ENCODE results near the gene UBE4A. TPM values are rescaled to one million over a fixed set of nuclear protein-coding genes. Genes with fewer than 3 reads are reported as not detected.
A peak's percentile ranks its signal among the peaks of the same experiment; 100 is the strongest.

Gene UBE4A
- polyA plus RNA-seq, 1 donor (not counting 4 experiments of a cell fraction or from before 2014, with no cell fraction given), result 19.5 TPM

- Histone ChIP-seq H3K9me3 (ENCODE audit: control insufficient read depth, low read depth, low read length) (no peaks in the 10 kb centered on the region), H3K4me2 (ENCODE audit: control insufficient read depth, extremely low read depth, insufficient read depth, low read depth, low read length) (peak overlapping the region; percentile 76), H3K4me3 (ENCODE audit: control insufficient read depth in 2 of 3, extremely low read depth in 1 of 3, insufficient read depth in 2 of 3, low read depth in 1 of 3, low read length in 3 of 3) (peak overlapping the region; percentile 84 to 94 (median 87)), H3K9me1 (ENCODE audit: control insufficient read depth, extremely low read depth, insufficient read depth, low read length) (no peaks in the 10 kb centered on the region), H3K79me2 (ENCODE audit: control insufficient read depth, insufficient read depth, low read length) (peaks cover 51% of the 10 kb centered on the region), H3K27me3 (ENCODE audit: control insufficient read depth, extremely low read depth, insufficient read depth, low read length) (no peaks in the 10 kb centered on the region), H4K20me1 (ENCODE audit: control insufficient read depth, extremely low read depth, insufficient read depth, low read length) (peaks cover 12% of the 10 kb centered on the region), H3K36me3 (ENCODE audit: control insufficient read depth in 2 of 2, extremely low read depth in 1 of 2, insufficient read depth in 2 of 2, low read length in 2 of 2) (peaks cover 0 to under 1% of the 10 kb centered on the region in 2 experiments), H3K9ac (ENCODE audit: control insufficient read depth, extremely low read depth, insufficient read depth, low read length) (peak overlapping the region; percentile 81), H3K4me1 (ENCODE audit: control insufficient read depth, extremely low read depth, insufficient read depth, low read length) (peaks cover 25% of the 10 kb centered on the region), H2AFZ (ENCODE audit: control insufficient read depth, low read length) (peak overlapping the region; percentile 12), H3K27ac (ENCODE audit: control insufficient read depth, insufficient read depth, low read length) (peak overlapping the region; percentile 63)
- DNase-seq (ENCODE audit: low read depth, low spot score) (no peak), FAIRE-seq (no peak)
- dilution Hi-C loops (cut with MboI; ENCODE audit: extremely low pct_ligation_motif_present, low sequenced_read_pairs), result no loop called here
- TF ChIP-seq EZH2 (IDR thresholded peaks at IDR 0.05; ENCODE audit: low read length) (no peak), CTCF (optimal IDR thresholded peaks at IDR 0.05 in 1 of 3, IDR thresholded peaks at IDR 0.05 in 1 of 3, conservative IDR thresholded peaks at IDR 0.05 in 1 of 3; ENCODE audit: extremely low read depth in 1 of 3, insufficient read depth in 2 of 3, low read length in 3 of 3) (no peak)
These were observed 77.3 kb downstream of the UBE4A start for GRCh38 chr11:118436639-118437207.

- FAIRE-seq (peak; percentile 36), DNase-seq (ENCODE audit: low read depth, low spot score) (no peak)
- H3K27ac ChIP-seq (ENCODE audit: control insufficient read depth, insufficient read depth, low read length), result peak overlapping the region; percentile 67
These were observed 78.1 kb downstream of the UBE4A start for GRCh38 chr11:118437208-118438125.

More at GRCh38 chr11:118437208-118438125, 78.1 kb downstream of the UBE4A start:
- no peaks in the 10 kb centered on the region for H3K27me3 ChIP-seq (ENCODE audit: control insufficient read depth, extremely low read depth, insufficient read depth, low read length)
- peak overlapping the region; percentile 76 for H3K4me2 ChIP-seq (ENCODE audit: control insufficient read depth, extremely low read depth, insufficient read depth, low read depth, low read length)
- peaks cover 0 to 3% of the 10 kb centered on the region in 2 experiments for H3K36me3 ChIP-seq (ENCODE audit: control insufficient read depth in 2 of 2, extremely low read depth in 1 of 2, insufficient read depth in 2 of 2, low read length in 2 of 2)
- peak overlapping the region; percentile 84 to 94 (median 87) for H3K4me3 ChIP-seq (ENCODE audit: control insufficient read depth in 2 of 3, extremely low read depth in 1 of 3, insufficient read depth in 2 of 3, low read depth in 1 of 3, low read length in 3 of 3)
- no peaks in the 10 kb centered on the region for H3K9me1 ChIP-seq (ENCODE audit: control insufficient read depth, extremely low read depth, insufficient read depth, low read length)
- H3K9ac ChIP-seq (ENCODE audit: control insufficient read depth, extremely low read depth, insufficient read depth, low read length), result peak overlapping the region; percentile 81
- no peak for TF ChIP-seq EZH2 (IDR thresholded peaks at IDR 0.05; ENCODE audit: low read length)
- no peak for TF ChIP-seq CTCF (optimal IDR thresholded peaks at IDR 0.05 in 1 of 3, IDR thresholded peaks at IDR 0.05 in 1 of 3, conservative IDR thresholded peaks at IDR 0.05 in 1 of 3; ENCODE audit: extremely low read depth in 1 of 3, insufficient read depth in 2 of 3, low read length in 3 of 3)
- peaks cover 59% of the 10 kb centered on the region for H3K79me2 ChIP-seq (ENCODE audit: control insufficient read depth, insufficient read depth, low read length)
- peaks cover 33% of the 10 kb centered on the region for H3K4me1 ChIP-seq (ENCODE audit: control insufficient read depth, extremely low read depth, insufficient read depth, low read length)
- no peak overlapping the region for H2AFZ ChIP-seq (ENCODE audit: control insufficient read depth, low read length)
- H4K20me1 ChIP-seq (ENCODE audit: control insufficient read depth, extremely low read depth, insufficient read depth, low read length), result peaks cover 16% of the 10 kb centered on the region
- H3K9me3 ChIP-seq (ENCODE audit: control insufficient read depth, low read depth, low read length), result no peaks in the 10 kb centered on the region
- dilution Hi-C loops (cut with MboI; ENCODE audit: extremely low pct_ligation_motif_present, low sequenced_read_pairs), result no loop called here

Data from keratinocyte (primary cell).